ENCODE results near the gene DUSP9. TPM values are rescaled to one million over a fixed set of nuclear protein-coding genes. Genes with fewer than 3 reads are reported as not detected.

DUSP9 gene
- total and polyA plus RNA-seq, 11 donors: 0.04 to 0.25 TPM; not detected in 9

DNA sequence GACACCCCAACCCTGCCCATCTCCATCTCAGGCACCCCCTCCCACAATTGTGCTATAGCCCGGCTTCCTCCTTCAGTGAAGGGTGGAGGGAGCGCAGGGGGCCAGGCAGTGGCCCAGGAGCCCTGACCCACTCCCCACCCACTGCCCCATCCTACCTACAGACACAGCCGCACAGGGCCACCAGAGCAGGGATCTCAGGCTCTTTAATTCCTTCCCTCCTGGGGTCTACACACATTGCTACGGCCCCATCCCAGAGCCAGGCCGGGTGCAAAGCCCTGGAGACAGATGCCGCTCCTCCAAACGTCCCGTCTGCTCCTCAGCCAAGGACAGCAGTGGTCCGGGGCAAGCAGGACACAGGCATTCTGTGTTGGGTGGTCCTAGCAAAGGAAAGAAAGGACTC is 12.8 kb upstream of the DUSP9 start:
- no peak for ATAC-seq
- Histone ChIP-seq H3K9me3 (peaks cover 0 to 15% (median 0%) of the 10 kb centered on the region in 12 donors), H3K4me1 (peaks cover 0 to 6% (median 0%) of the 10 kb centered on the region in 12 donors), H3K27me3 (peaks cover 0 to 13% (median 0%) of the 10 kb centered on the region in 9 donors), H3K36me3 (no peaks in the 10 kb centered on the region), H3K4me3 (no peak overlapping the region), H3K27ac (no peak overlapping the region)
- intact Hi-C loops (cut with DNase I): loop anchor here in 1 of 10 donors (5.0 kb wide), 1 partner anchor 33 kb away; no protein-coding TSS in a partner anchor
- WGBS, 4 donors: 72 to 84% (median 79%) methylated on average over 8 to 9 of the region's 9 CpGs
- DNase-seq: peak in 1 of 5 donors; percentile 7
- no peak for TF ChIP-seq POLR2A (IDR thresholded peaks at IDR 0.05)
- TF ChIP-seq, protein P1, sequence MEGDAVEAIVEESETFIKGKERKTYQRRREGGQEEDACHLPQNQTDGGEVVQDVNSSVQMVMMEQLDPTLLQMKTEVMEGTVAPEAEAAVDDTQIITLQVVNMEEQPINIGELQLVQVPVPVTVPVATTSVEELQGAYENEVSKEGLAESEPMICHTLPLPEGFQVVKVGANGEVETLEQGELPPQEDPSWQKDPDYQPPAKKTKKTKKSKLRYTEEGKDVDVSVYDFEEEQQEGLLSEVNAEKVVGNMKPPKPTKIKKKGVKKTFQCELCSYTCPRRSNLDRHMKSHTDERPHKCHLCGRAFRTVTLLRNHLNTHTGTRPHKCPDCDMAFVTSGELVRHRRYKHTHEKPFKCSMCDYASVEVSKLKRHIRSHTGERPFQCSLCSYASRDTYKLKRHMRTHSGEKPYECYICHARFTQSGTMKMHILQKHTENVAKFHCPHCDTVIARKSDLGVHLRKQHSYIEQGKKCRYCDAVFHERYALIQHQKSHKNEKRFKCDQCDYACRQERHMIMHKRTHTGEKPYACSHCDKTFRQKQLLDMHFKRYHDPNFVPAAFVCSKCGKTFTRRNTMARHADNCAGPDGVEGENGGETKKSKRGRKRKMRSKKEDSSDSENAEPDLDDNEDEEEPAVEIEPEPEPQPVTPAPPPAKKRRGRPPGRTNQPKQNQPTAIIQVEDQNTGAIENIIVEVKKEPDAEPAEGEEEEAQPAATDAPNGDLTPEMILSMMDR (IDR thresholded peaks at IDR 0.05): no peak

DNA sequence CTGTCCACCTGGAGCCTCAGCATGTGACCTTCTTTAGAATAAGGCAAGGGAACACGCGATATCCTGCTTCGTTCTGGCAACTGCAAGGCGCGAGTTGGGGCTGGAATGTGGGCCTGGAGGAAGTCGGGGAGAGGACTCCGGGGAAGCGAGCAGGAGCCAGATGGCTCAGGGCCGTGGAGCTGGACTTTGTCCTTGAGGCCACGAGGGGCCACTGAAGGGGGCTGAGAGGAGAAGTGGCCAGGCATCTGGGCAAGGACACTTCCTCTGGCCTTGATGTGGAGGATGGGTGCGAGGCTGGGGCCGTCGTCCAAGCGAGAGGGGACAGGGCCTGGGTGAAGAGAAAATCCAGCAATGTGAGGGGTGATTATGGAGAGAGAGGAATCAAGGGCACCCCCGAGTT is 12.2 kb upstream of the DUSP9 start:
- DNase-seq (peak in 1 of 5 donors; percentile 9), ATAC-seq (peak in 2 of 4 donors; percentile 12 to 57)
- Histone ChIP-seq H3K27ac (no peak overlapping the region), H3K9me3 (peaks cover 0 to 15% (median 0%) of the 10 kb centered on the region in 12 donors), H3K4me1 (peaks cover 0 to 6% (median 0%) of the 10 kb centered on the region in 12 donors), H3K36me3 (no peaks in the 10 kb centered on the region), H3K27me3 (peaks cover 0 to 16% (median 0%) of the 10 kb centered on the region in 9 donors), H3K4me3 (no peak overlapping the region)
- WGBS, 4 donors: 26 to 60% (median 40%) methylated on average over 15 of the region's 15 CpGs
- no peak for TF ChIP-seq POLR2A (IDR thresholded peaks at IDR 0.05)
- TF ChIP-seq, protein P1 (IDR thresholded peaks at IDR 0.05): no peak
- intact Hi-C loops (cut with DNase I): loop anchor here in 1 of 10 donors (5.0 kb wide), 1 partner anchor 32 kb away; no protein-coding TSS in a partner anchor

DNA sequence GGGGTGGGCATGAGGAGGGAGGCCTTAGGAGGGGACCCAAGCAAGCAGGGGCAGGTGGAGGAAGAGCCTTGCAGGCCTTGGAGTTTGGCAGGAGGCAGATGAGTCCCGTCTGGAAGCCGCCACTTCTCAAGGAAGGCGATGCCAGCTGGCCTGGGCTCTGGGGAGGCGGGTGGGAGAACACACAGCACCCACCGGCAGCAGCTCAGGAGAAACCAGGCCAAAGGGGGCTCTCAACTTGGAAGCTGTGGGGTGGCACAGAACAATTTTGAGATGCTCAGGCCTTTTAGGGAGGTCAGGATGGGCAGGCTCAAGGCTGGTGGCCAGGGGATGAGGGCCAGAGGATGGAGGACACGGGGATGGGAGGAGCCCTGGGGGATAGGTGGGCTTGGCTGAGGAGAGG is 11.6 kb upstream of the DUSP9 start:
- 77 to 84% (median 81%) methylated on average over 6 of the region's 6 CpGs for WGBS, 4 donors
- Histone ChIP-seq H3K27me3 (peaks cover 0 to 16% (median 0%) of the 10 kb centered on the region in 9 donors), H3K4me1 (peaks cover 0 to 6% (median 0%) of the 10 kb centered on the region in 12 donors), H3K36me3 (no peaks in the 10 kb centered on the region), H3K9me3 (peaks cover 0 to 13% (median 0%) of the 10 kb centered on the region in 12 donors), H3K27ac (no peak overlapping the region), H3K4me3 (no peak overlapping the region)
- TF ChIP-seq POLR2A (IDR thresholded peaks at IDR 0.05): no peak
- TF ChIP-seq, protein P1 (IDR thresholded peaks at IDR 0.05): no peak
- DNase-seq: peak in 1 of 5 donors; percentile 18
- intact Hi-C loops (cut with DNase I): no loop called here
- ATAC-seq: no peak

DNA sequence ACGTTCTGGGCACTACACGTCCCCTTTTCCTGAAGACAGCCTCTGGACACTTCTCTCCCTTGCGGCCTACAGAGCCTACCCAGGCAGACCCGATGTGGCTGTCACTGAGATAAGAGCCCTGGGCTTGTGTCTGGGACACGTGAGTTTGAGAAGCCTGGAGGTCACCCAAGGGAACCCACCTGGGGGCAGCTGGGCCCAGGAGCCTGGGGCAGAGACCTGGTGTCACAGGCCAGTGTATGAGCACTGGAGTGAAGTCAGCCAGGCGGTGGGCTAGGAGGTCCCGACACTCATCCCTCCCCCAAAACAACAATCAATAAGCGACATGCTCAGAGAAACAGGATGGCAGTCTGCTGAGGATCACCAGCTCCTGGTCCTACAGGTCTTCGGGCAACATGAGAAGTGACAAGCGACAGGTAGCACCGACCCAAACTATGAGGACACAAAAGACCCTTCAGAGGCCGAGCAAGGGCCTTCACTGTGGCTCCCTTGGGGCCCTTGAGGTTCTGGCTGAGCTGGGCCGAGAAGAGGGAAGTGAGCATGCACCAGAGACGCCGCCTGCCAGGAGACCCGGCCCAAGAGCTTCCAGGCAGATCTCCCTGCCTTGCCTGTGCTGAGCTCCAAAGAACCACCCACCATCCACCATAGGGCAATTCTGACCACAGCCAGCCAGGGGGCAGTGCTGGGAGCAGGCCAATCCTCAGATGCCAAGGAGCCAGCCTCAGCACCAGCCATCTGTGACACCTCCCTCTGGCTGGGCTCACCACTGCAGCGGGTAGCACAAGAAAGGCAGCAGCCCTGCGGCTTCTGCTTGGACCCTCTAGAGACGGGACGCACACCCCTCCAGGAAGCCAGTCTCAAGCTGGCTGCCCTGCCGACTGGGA is 11.0 kb upstream of the DUSP9 start:
- H3K9me3 ChIP-seq: peaks cover 0 to 7% (median 0%) of the 10 kb centered on the region in 12 donors
- WGBS, 4 donors: 74 to 83% (median 82%) methylated on average over 17 to 21 of the region's 21 CpGs
- intact Hi-C loops (cut with DNase I): loop anchor here in 1 of 10 donors (2.0 kb wide), 1 partner anchor 21 kb away; no protein-coding TSS in a partner anchor
- no peak overlapping the region for H3K27ac ChIP-seq
- no peak overlapping the region for H3K4me3 ChIP-seq
- TF ChIP-seq, protein P1 (IDR thresholded peaks at IDR 0.05): peak in 4 of 12 donors; percentile 8 to 20 (median 12)
- no peak for TF ChIP-seq POLR2A (IDR thresholded peaks at IDR 0.05)
- DNase-seq: peak in 1 of 5 donors; percentile 22
- peak in 1 of 4 donors; percentile 42 for ATAC-seq
- no peaks in the 10 kb centered on the region for H3K36me3 ChIP-seq
- H3K4me1 ChIP-seq: peaks cover 0 to 6% (median 0%) of the 10 kb centered on the region in 12 donors
- H3K27me3 ChIP-seq: peaks cover 0 to 20% (median 0%) of the 10 kb centered on the region in 9 donors

All from heart left ventricle (tissue), 16 donors.